ENCODE data around the gene RAMACL.

Gene RAMACL

GRCh38 chr6:166605752-166606151, 19.3 kb upstream of the RAMACL start:
- no peak overlapping the region for H3K4me3 Mint-ChIP-seq
- no peak overlapping the region for H3K27ac Mint-ChIP-seq
- no peaks in the 10 kb centered on the region for H3K4me1 Mint-ChIP-seq
- ATAC-seq (no peak), DNase-seq (no peak)
- no peaks in the 10 kb centered on the region for H3K9me3 Mint-ChIP-seq
- H3K27me3 Mint-ChIP-seq = no peaks in the 10 kb centered on the region

- Mint-ChIP-seq H3K9me3 (no peaks in the 10 kb centered on the region), H3K27me3 (no peaks in the 10 kb centered on the region), H3K4me3 (no peak overlapping the region), H3K4me1 (no peaks in the 10 kb centered on the region), H3K27ac (no peak overlapping the region)
- DNase-seq (no peak), ATAC-seq (no peak)
Measured at GRCh38 chr6:166604911-166605310, 18.4 kb upstream of the RAMACL start.

GRCh38 chr6:166604328-166604727, 17.9 kb upstream of the RAMACL start:
- Mint-ChIP-seq H3K9me3 (no peaks in the 10 kb centered on the region), H3K27me3 (no peaks in the 10 kb centered on the region), H3K27ac (no peak overlapping the region), H3K4me1 (no peaks in the 10 kb centered on the region), H3K4me3 (no peak overlapping the region)
- no peak for ATAC-seq
- DNase-seq = no peak

- Mint-ChIP-seq H3K4me1 (no peaks in the 10 kb centered on the region), H3K4me3 (no peak overlapping the region), H3K9me3 (no peaks in the 10 kb centered on the region), H3K27me3 (no peaks in the 10 kb centered on the region), H3K27ac (no peak overlapping the region)
- no peak for ATAC-seq
- no peak for DNase-seq
Measured at GRCh38 chr6:166603043-166603690, 16.7 kb upstream of the RAMACL start.

GRCh38 chr6:166601956-166602355, 15.5 kb upstream of the RAMACL start:
- ATAC-seq (no peak), DNase-seq (no peak)
- no peaks in the 10 kb centered on the region for H3K4me1 Mint-ChIP-seq
- H3K27me3 Mint-ChIP-seq = no peaks in the 10 kb centered on the region
- no peak overlapping the region for H3K4me3 Mint-ChIP-seq
- no peak overlapping the region for H3K27ac Mint-ChIP-seq
- no peaks in the 10 kb centered on the region for H3K9me3 Mint-ChIP-seq

GRCh38 chr6:166600931-166601330, 14.5 kb upstream of the RAMACL start:
- DNase-seq (no peak), ATAC-seq (no peak)
- Mint-ChIP-seq H3K27me3 (no peaks in the 10 kb centered on the region), H3K27ac (no peak overlapping the region), H3K4me1 (no peaks in the 10 kb centered on the region), H3K4me3 (no peak overlapping the region), H3K9me3 (no peaks in the 10 kb centered on the region)

- H3K27ac Mint-ChIP-seq = no peak overlapping the region
- no peak overlapping the region for H3K4me3 Mint-ChIP-seq
- H3K4me1 Mint-ChIP-seq = no peaks in the 10 kb centered on the region
- no peak for DNase-seq
- no peaks in the 10 kb centered on the region for H3K27me3 Mint-ChIP-seq
- ATAC-seq = no peak
- no peaks in the 10 kb centered on the region for H3K9me3 Mint-ChIP-seq
Measured at GRCh38 chr6:166599205-166599604, 12.7 kb upstream of the RAMACL start.

GRCh38 chr6:166598441-166599138, 12.1 kb upstream of the RAMACL start:
- Mint-ChIP-seq H3K4me3 (no peak overlapping the region), H3K4me1 (no peaks in the 10 kb centered on the region), H3K27ac (no peak overlapping the region), H3K9me3 (no peaks in the 10 kb centered on the region), H3K27me3 (no peaks in the 10 kb centered on the region)
- ATAC-seq (no peak), DNase-seq (no peak)

GRCh38 chr6:166597711-166598440, 11.4 kb upstream of the RAMACL start:
- no peak overlapping the region for H3K4me3 Mint-ChIP-seq

GRCh38 chr6:166596776-166597507, 10.5 kb upstream of the RAMACL start:
- no peak overlapping the region for H3K27ac Mint-ChIP-seq
- no peaks in the 10 kb centered on the region for H3K9me3 Mint-ChIP-seq
- DNase-seq (no peak), ATAC-seq (no peak)
- H3K4me3 Mint-ChIP-seq = no peak overlapping the region
- no peaks in the 10 kb centered on the region for H3K27me3 Mint-ChIP-seq
- no peaks in the 10 kb centered on the region for H3K4me1 Mint-ChIP-seq

More at GRCh38 chr6:166597711-166598440, 11.4 kb upstream of the RAMACL start:
- H3K27ac Mint-ChIP-seq = no peak overlapping the region
- H3K4me1 Mint-ChIP-seq = no peaks in the 10 kb centered on the region
- H3K9me3 Mint-ChIP-seq = no peaks in the 10 kb centered on the region
- DNase-seq = no peak
- no peaks in the 10 kb centered on the region for H3K27me3 Mint-ChIP-seq
- ATAC-seq = no peak

GRCh38 chr6:166595949-166596348, 9.5 kb upstream of the RAMACL start:
- Mint-ChIP-seq H3K4me1 (no peaks in the 10 kb centered on the region), H3K9me3 (no peaks in the 10 kb centered on the region), H3K27ac (no peak overlapping the region), H3K4me3 (no peak overlapping the region), H3K27me3 (no peaks in the 10 kb centered on the region)
- ATAC-seq (no peak), DNase-seq (no peak)

- no peaks in the 10 kb centered on the region for H3K27me3 Mint-ChIP-seq
- no peak overlapping the region for H3K27ac Mint-ChIP-seq
- no peaks in the 10 kb centered on the region for H3K4me1 Mint-ChIP-seq
- ATAC-seq (no peak), DNase-seq (no peak)
- no peaks in the 10 kb centered on the region for H3K9me3 Mint-ChIP-seq
- no peak overlapping the region for H3K4me3 Mint-ChIP-seq
Measured at GRCh38 chr6:166595061-166595780, 8.7 kb upstream of the RAMACL start.

- Mint-ChIP-seq H3K9me3 (no peaks in the 10 kb centered on the region), H3K27me3 (no peaks in the 10 kb centered on the region), H3K4me3 (no peak overlapping the region), H3K4me1 (peaks cover 22% of the 10 kb centered on the region), H3K27ac (no peak overlapping the region)
- ATAC-seq (no peak), DNase-seq (no peak)
Measured at GRCh38 chr6:166592821-166593220, 6.3 kb upstream of the RAMACL start.

- no peak overlapping the region for H3K4me3 Mint-ChIP-seq
Measured at GRCh38 chr6:166591961-166592520, 5.6 kb upstream of the RAMACL start.

GRCh38 chr6:166591026-166591425, 4.5 kb upstream of the RAMACL start:
- Mint-ChIP-seq H3K27ac (no peak overlapping the region), H3K27me3 (no peaks in the 10 kb centered on the region), H3K4me3 (no peak overlapping the region), H3K4me1 (peaks cover 33% of the 10 kb centered on the region), H3K9me3 (no peaks in the 10 kb centered on the region)
- no peak for ATAC-seq
- DNase-seq = no peak

More at GRCh38 chr6:166591961-166592520, 5.6 kb upstream of the RAMACL start:
- no peaks in the 10 kb centered on the region for H3K9me3 Mint-ChIP-seq
- peaks cover 30% of the 10 kb centered on the region for H3K4me1 Mint-ChIP-seq
- ATAC-seq (no peak), DNase-seq (no peak)
- no peak overlapping the region for H3K27ac Mint-ChIP-seq
- H3K27me3 Mint-ChIP-seq = no peaks in the 10 kb centered on the region
